Testis (tissue), 2 donors: ENCODE results near the gene TCHP.

Experiments
- POLR2A ChIP-seq: fragments of 450-650 bp; IDR thresholded peaks from one replicate; pipeline ENCODE4 v1.6.1; 2017; ENCODE audit warnings: antibody characterized with exemption, mild to moderate bottlenecking, moderate library complexity
- TF ChIP-seq, protein P1 (sequence below), 3 experiments: fragments of 450-650 bp in 2 of 3; fragments of 200-600 bp in 1 of 3; sonication (generic) in 1 of 3; IDR thresholded peaks; one replicate each; pipeline ENCODE4 v1.5.1; 2016 to 2019; ENCODE audit warnings: antibody characterized with exemption in 3 of 3, mild to moderate bottlenecking in 2 of 3, moderate library complexity in 1 of 3

DNA sequence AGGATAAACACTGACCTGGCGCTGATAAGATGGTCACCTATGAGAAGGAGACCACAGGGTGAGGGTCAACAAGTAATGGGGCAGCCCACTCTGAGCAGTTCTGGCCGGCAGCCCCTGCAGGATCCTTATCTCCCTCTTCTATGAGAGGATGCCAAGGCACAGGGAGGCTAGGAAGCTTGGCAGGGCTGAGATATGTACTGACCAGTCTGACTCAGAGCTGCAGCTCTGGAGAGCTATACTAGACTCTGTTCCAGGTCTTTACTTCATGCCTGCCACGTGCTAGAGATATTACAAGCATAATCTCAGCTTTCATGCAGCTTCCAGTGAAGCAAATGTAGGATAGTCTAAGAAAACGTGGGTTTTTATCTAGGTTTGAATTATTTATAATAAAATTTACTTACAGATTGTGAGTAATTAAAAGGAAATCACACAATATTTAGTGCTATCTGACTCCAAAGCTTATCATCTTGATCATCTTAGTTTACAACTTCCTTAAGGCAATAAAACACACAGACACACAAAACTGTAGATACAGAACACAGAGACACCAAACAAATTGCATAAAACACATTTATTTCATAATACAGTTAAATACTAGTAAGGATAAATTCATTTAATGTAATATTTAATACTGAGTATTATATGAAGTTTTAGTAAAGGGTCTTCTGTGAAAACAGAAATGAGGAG lies 63.8 kb downstream of the TCHP start:
- TF ChIP-seq, protein P1, sequence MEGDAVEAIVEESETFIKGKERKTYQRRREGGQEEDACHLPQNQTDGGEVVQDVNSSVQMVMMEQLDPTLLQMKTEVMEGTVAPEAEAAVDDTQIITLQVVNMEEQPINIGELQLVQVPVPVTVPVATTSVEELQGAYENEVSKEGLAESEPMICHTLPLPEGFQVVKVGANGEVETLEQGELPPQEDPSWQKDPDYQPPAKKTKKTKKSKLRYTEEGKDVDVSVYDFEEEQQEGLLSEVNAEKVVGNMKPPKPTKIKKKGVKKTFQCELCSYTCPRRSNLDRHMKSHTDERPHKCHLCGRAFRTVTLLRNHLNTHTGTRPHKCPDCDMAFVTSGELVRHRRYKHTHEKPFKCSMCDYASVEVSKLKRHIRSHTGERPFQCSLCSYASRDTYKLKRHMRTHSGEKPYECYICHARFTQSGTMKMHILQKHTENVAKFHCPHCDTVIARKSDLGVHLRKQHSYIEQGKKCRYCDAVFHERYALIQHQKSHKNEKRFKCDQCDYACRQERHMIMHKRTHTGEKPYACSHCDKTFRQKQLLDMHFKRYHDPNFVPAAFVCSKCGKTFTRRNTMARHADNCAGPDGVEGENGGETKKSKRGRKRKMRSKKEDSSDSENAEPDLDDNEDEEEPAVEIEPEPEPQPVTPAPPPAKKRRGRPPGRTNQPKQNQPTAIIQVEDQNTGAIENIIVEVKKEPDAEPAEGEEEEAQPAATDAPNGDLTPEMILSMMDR (IDR thresholded peaks at IDR 0.05): no peak
- no peak for TF ChIP-seq POLR2A
